Tibial nerve (tissue), 4 donors: ENCODE results near the gene ARIH2.

ENCODE experiments used
- CTCF ChIP-seq, 5 experiments: fragments of 200-600 bp in 3 of 5; fragments of 450-650 bp in 2 of 5; sonication (generic) in 3 of 5; IDR thresholded peaks; one replicate each; pipeline ENCODE4 v1.5.1; 2016 to 2019; ENCODE audit warnings: antibody characterized with exemption in 5 of 5, mild to moderate bottlenecking in 3 of 5, moderate library complexity in 2 of 5
- EP300 ChIP-seq, 2 donors: sonication (generic); formaldehyde crosslinking; IDR thresholded peaks; one replicate each; pipeline ENCODE4 v1.6.1; 2017; ENCODE audit warnings: antibody characterized with exemption in 2 of 2, mild to moderate bottlenecking in 1 of 2

- TF ChIP-seq CTCF (IDR thresholded peaks at IDR 0.05) (no peak), EP300 (IDR thresholded peaks at IDR 0.05) (no peak)
Observed at GRCh38 chr3:49024449-49024848, 105.8 kb downstream of the ARIH2 start.
